Smooth muscle cell (in vitro differentiated cells): ENCODE results near the gene JAZF1. TPM values are rescaled to one million over a fixed set of nuclear protein-coding genes. Genes with fewer than 3 reads are reported as not detected.
A peak's percentile ranks its signal among the peaks of the same experiment; 100 is the strongest.

Source experiments
- DNase-seq: peaks from one replicate; lab custom pipeline; 2025; ENCODE audit not compliant: unreplicated experiment; lab: John Stamatoyannopoulos, UW
- H2AFZ ChIP-seq: fragments of 200-600 bp; sonication (generic); 2 replicates; pipeline ENCODE4 v1.6.0; 2016; ENCODE audit warnings: antibody characterized with exemption, low read depth, mild to moderate bottlenecking
- H3F3A ChIP-seq: fragments of 200-600 bp; sonication (generic); 2 replicates; pipeline ENCODE4 v1.6.0; 2017; ENCODE audit warnings: antibody characterized with exemption, low read depth
- H3K27ac ChIP-seq: fragments of 200-600 bp; sonication (generic); 2 replicates; pipeline ENCODE4 v1.5.1; 2016; ENCODE audit warnings: low read depth, mild to moderate bottlenecking
- H3K27me3 ChIP-seq: fragments of 200-600 bp; sonication (generic); 2 replicates; pipeline ENCODE4 v1.6.1; 2016; ENCODE audit warnings: low read depth, mild to moderate bottlenecking
- H3K36me3 ChIP-seq: fragments of 200-600 bp; sonication (generic); 2 replicates; pipeline ENCODE4 v1.5.1; 2016; ENCODE audit warnings: low read depth
- H3K4me1 ChIP-seq: fragments of 200-600 bp; sonication (generic); 2 replicates; pipeline ENCODE4 v1.5.1; 2016; ENCODE audit warnings: low read depth
- H3K4me2 ChIP-seq: fragments of 200-600 bp; sonication (generic); 2 replicates; pipeline ENCODE4 v1.6.0; 2016; ENCODE audit warnings: mild to moderate bottlenecking
- H3K4me3 ChIP-seq: fragments of 200-600 bp; sonication (generic); 2 replicates; pipeline ENCODE4 v1.5.1; 2016; ENCODE audit warnings: mild to moderate bottlenecking
- H3K79me2 ChIP-seq: fragments of 200-600 bp; sonication (generic); 2 replicates; pipeline ENCODE4 v1.6.0; 2016; ENCODE audit warnings: low read depth, mild to moderate bottlenecking
- H3K9ac ChIP-seq: fragments of 200-600 bp; sonication (generic); 2 replicates; pipeline ENCODE4 v1.6.0; 2016; ENCODE audit warnings: low read depth
- H3K9me3 ChIP-seq: fragments of 200-600 bp; sonication (generic); replicated peaks from 2 replicates; pipeline ENCODE4 v1.5.1; 2016; ENCODE audit warnings: low read depth
- H4K20me1 ChIP-seq: fragments of 200-600 bp; sonication (generic); 2 replicates; pipeline ENCODE4 v1.6.0; 2016; ENCODE audit warnings: low read depth
- CTCF ChIP-seq: fragments of 200-600 bp; sonication (generic); IDR thresholded peaks from 2 replicates; pipeline ENCODE4 v1.5.1; 2017; ENCODE audit warnings: borderline replicate concordance, mild to moderate bottlenecking, antibody characterized with exemption; ENCODE audit not compliant: insufficient read depth, poor library complexity, severe bottlenecking
- WGBS: methylation state at CpG from one replicate; pipeline ENCODE4 v1.1.7; 2016; ENCODE audit warnings: low lambda C conversion rate; 5-methylcytosine and 5-hydroxymethylcytosine counted together
- polyA plus RNA-seq: library from polyadenylated mRNA; unstranded; fragments of >200 nt; fragmentation: Nextera tagmentation; extraction: Ambion mirVana; gene quantifications from 2 replicates; pipeline ENCODE4 v1.2.1, GENCODE V29; 2016
- total RNA-seq: library from RNA; depleted of rRNA; stranded (reverse); fragments of >200 nt; gene quantifications from 2 replicates; pipeline ENCODE4 v1.2.3, GENCODE V29; 2014

The JAZF1 gene
- total and polyA plus RNA-seq, 2 experiments from 2014 or later = 17.4 to 18.0 TPM

GRCh38 chr7:27875061-27875460 is 305.5 kb downstream of the JAZF1 start:
- no peak for DNase-seq
- H3K27ac ChIP-seq = no peak overlapping the region
- 98% methylated on average over 9 of the region's 9 CpGs for WGBS
- no peaks in the 10 kb centered on the region for H4K20me1 ChIP-seq
- H3K9ac ChIP-seq = no peak overlapping the region
- no peaks in the 10 kb centered on the region for H3F3A ChIP-seq
- no peaks in the 10 kb centered on the region for H3K27me3 ChIP-seq
- no peak overlapping the region for H3K4me2 ChIP-seq
- no peak overlapping the region for H2AFZ ChIP-seq
- no peak overlapping the region for H3K4me3 ChIP-seq
- H3K36me3 ChIP-seq = no peaks in the 10 kb centered on the region
- no peak for TF ChIP-seq CTCF
- H3K79me2 ChIP-seq = no peaks in the 10 kb centered on the region
- no peaks in the 10 kb centered on the region for H3K9me3 ChIP-seq
- H3K4me1 ChIP-seq = peaks cover 6% of the 10 kb centered on the region

- H3K4me2 ChIP-seq = peak overlapping the region; percentile 13
- TF ChIP-seq CTCF = no peak
These were observed 306.3 kb downstream of the JAZF1 start for GRCh38 chr7:27873981-27874957.

GRCh38 chr7:27872356-27873275 is 308.0 kb downstream of the JAZF1 start:
- WGBS = 66% methylated on average over 17 of the region's 17 CpGs
- H4K20me1 ChIP-seq = no peaks in the 10 kb centered on the region
- H3K4me1 ChIP-seq = peaks cover 6% of the 10 kb centered on the region
- no peak for DNase-seq
- H3K79me2 ChIP-seq = no peaks in the 10 kb centered on the region
- H3K4me3 ChIP-seq = no peak overlapping the region
- no peak overlapping the region for H3K9ac ChIP-seq
- no peak for TF ChIP-seq CTCF
- H3K36me3 ChIP-seq = no peaks in the 10 kb centered on the region
- H3F3A ChIP-seq = no peaks in the 10 kb centered on the region
- no peaks in the 10 kb centered on the region for H3K9me3 ChIP-seq
- H3K27me3 ChIP-seq = no peaks in the 10 kb centered on the region
- H3K27ac ChIP-seq = no peak overlapping the region
- no peak overlapping the region for H2AFZ ChIP-seq
- H3K4me2 ChIP-seq = peak overlapping the region; percentile 1

More at GRCh38 chr7:27873981-27874957, 306.3 kb downstream of the JAZF1 start:
- Histone ChIP-seq H3K4me3 (no peak overlapping the region), H3F3A (no peaks in the 10 kb centered on the region), H3K27ac (peak overlapping the region; percentile 57), H2AFZ (no peak overlapping the region), H3K27me3 (no peaks in the 10 kb centered on the region), H3K9me3 (no peaks in the 10 kb centered on the region), H3K36me3 (no peaks in the 10 kb centered on the region), H3K4me1 (peaks cover 6% of the 10 kb centered on the region), H3K79me2 (no peaks in the 10 kb centered on the region), H4K20me1 (no peaks in the 10 kb centered on the region), H3K9ac (no peak overlapping the region)
- WGBS = 65% methylated on average over 13 of the region's 13 CpGs
- DNase-seq = no peak
